Left lobe of liver (tissue), 2 donors: ENCODE results near the gene ADAMTS6. TPM values are rescaled to one million over a fixed set of nuclear protein-coding genes. Genes with fewer than 3 reads are reported as not detected.
"Not testable (repeated sequence)": the region's sequence is repeated elsewhere in the genome, so short reads cannot be mapped to it uniquely, and the experiment has no call there.

Source experiments
- ATAC-seq: fragments of 200-7000 bp; cut with Tn5 transposase; one replicate; pipeline ENCODE4 v1.9.1; 2020; ENCODE audit warnings: mild to moderate bottlenecking, moderate library complexity
- DNase-seq: peaks from one replicate; pipeline ENCODE4 v3.0.0-alpha.2; 2020; ENCODE audit warnings: low spot score
- total RNA-seq: library from RNA; stranded (reverse); gene quantifications from one replicate; pipeline ENCODE4 v1.2.1, GENCODE V29; 2021
- donor health status: DM: no; HTN: no; CAD: no; lungs with moderate emphysema.
- donor health status: DM: no; HTN: yes; CAD: no.

Gene ADAMTS6
- total RNA-seq, result 0.30 TPM

- ATAC-seq (peak; percentile 84), DNase-seq (peak; percentile 96)
Measured at GRCh38 chr5:65481635-65482295, at the start of gene ADAMTS6. Gene ADAMTS6, minus strand, starts transcription at chr5:65481920. Its CDS starts 8,247 bp downstream, at chr5:65473673.

- no peak for DNase-seq
- ATAC-seq, result no peak
Measured at GRCh38 chr5:65530904-65531303, 49.2 kb upstream of the ADAMTS6 start.

GRCh38 chr5:65525726-65526125 lies 44.0 kb upstream of the ADAMTS6 start:
- no peak for DNase-seq
- ATAC-seq, result no peak

- DNase-seq (no peak), ATAC-seq (no peak)
Measured at GRCh38 chr5:65512170-65512937, 30.6 kb upstream of the ADAMTS6 start.

GRCh38 chr5:65508978-65509377 lies 27.3 kb upstream of the ADAMTS6 start:
- ATAC-seq, result no peak
- DNase-seq, result no peak

- no peak for DNase-seq
Measured at GRCh38 chr5:65506961-65507360, 25.2 kb upstream of the ADAMTS6 start.

GRCh38 chr5:65489119-65489518 lies 7.4 kb upstream of the ADAMTS6 start:
- ATAC-seq (no peak), DNase-seq (no peak)

More at GRCh38 chr5:65506961-65507360, 25.2 kb upstream of the ADAMTS6 start:
- ATAC-seq, result no peak

- not testable (repeated sequence) for ATAC-seq, DNase-seq
Measured at GRCh38 chr5:65488038-65488687, 6.4 kb upstream of the ADAMTS6 start.

GRCh38 chr5:65486803-65487202 lies 5.1 kb upstream of the ADAMTS6 start:
- not testable (repeated sequence) for DNase-seq

GRCh38 chr5:65485405-65485804 lies 3.7 kb upstream of the ADAMTS6 start:
- no peak for ATAC-seq

More at GRCh38 chr5:65486803-65487202, 5.1 kb upstream of the ADAMTS6 start:
- not testable (repeated sequence) for ATAC-seq

GRCh38 chr5:65483546-65484346 lies 2.0 kb upstream of the ADAMTS6 start:
- DNase-seq (no peak), ATAC-seq (peak; percentile 64)

More at GRCh38 chr5:65485405-65485804, 3.7 kb upstream of the ADAMTS6 start:
- no peak for DNase-seq

- DNase-seq (no peak), ATAC-seq (peak; percentile 48)
Measured at GRCh38 chr5:65482736-65483545, 1.2 kb upstream of the ADAMTS6 start.

- ATAC-seq, result peak; percentile 7
- no peak for DNase-seq
Measured at GRCh38 chr5:65482296-65482735, 596 bp upstream of the ADAMTS6 start.

- ATAC-seq, result no peak
Measured at GRCh38 chr5:65481171-65481581, 544 bp downstream of the ADAMTS6 start.

GRCh38 chr5:65480306-65480865 lies 1.3 kb downstream of the ADAMTS6 start:
- DNase-seq, result peak; percentile 89
- ATAC-seq, result peak; percentile 75

More at GRCh38 chr5:65481171-65481581, 544 bp downstream of the ADAMTS6 start:
- DNase-seq, result no peak

- no peak for ATAC-seq
- DNase-seq, result no peak
Measured at GRCh38 chr5:65479527-65479926, 2.2 kb downstream of the ADAMTS6 start.

- DNase-seq, result no peak
- ATAC-seq, result no peak
Measured at GRCh38 chr5:65478336-65478735, 3.4 kb downstream of the ADAMTS6 start.

- ATAC-seq, result no peak
- DNase-seq, result no peak
Measured at GRCh38 chr5:65475895-65476294, 5.8 kb downstream of the ADAMTS6 start.

- ATAC-seq (no peak), DNase-seq (no peak)
Measured at GRCh38 chr5:65475336-65475735, 6.4 kb downstream of the ADAMTS6 start.
